ENCODE data around the gene SLC16A4.

DNA sequence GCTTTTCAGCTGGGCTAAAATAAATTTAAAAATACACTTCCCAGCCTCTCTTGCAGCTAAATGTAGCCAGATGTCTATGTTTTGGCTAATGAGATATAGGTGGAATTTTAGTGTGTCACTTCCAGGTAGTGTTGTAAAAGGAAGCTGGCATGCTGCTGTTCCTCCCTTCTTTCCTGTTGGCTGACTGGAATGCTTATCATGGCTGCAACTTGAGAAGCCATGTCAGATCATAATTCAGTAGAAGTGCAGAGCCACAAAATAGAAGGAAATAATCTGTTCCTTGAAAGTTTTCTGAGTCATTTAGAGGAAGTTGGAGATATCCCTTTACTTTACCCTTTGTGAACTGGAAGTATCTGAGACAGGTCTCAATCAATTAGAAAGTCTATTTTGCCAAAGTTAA, 62.6 kb downstream of the SLC16A4 start:
- TF ChIP-seq POLR2A (IDR thresholded peaks at IDR 0.05; ENCODE audit: control extremely low read depth in 1 of 2, low read depth in 2 of 2, low read length in 2 of 2), result no peak
- TF ChIP-seq POU5F1 (IDR thresholded peaks at IDR 0.05; ENCODE audit: low read depth, low read length), result no peak

Data from H1 (cell line).